WTC11 (cell line): ENCODE data around the gene CNTN5.

Experiments
- CBFB ChIP-seq: sonication (generic); formaldehyde crosslinking; IDR thresholded peaks from 2 replicates; pipeline ENCODE4 v1.8.1; 2022; ENCODE audit warnings: mild to moderate bottlenecking, low read depth, missing genetic modification reagents
- CTCF ChIP-seq: fragments of 200-600 bp; IDR thresholded peaks from 2 replicates; pipeline ENCODE4 v1.8.0; 2022; ENCODE audit warnings: antibody characterized with exemption
- E2F5 ChIP-seq: sonication (generic); formaldehyde crosslinking; IDR thresholded peaks from 2 replicates; pipeline ENCODE4 v1.8.1; 2022; ENCODE audit warnings: mild to moderate bottlenecking, moderate library complexity, missing genetic modification reagents
- ESRRA ChIP-seq: sonication (generic); formaldehyde crosslinking; IDR thresholded peaks from 2 replicates; pipeline ENCODE4 v1.8.1; 2022; ENCODE audit warnings: mild to moderate bottlenecking, missing genetic modification reagents, borderline replicate concordance
- GABPB1 ChIP-seq: sonication (generic); formaldehyde crosslinking; IDR thresholded peaks from 2 replicates; pipeline ENCODE4 v1.8.1; 2023; ENCODE audit warnings: mild to moderate bottlenecking, missing genetic modification reagents
- IRF2 ChIP-seq: sonication (generic); formaldehyde crosslinking; IDR thresholded peaks from 2 replicates; pipeline ENCODE4 v1.8.0; 2022; ENCODE audit warnings: low read depth, missing genetic modification reagents, borderline replicate concordance
- JUN ChIP-seq: sonication (generic); formaldehyde crosslinking; IDR thresholded peaks from 2 replicates; pipeline ENCODE4 v1.8.0; 2023; ENCODE audit warnings: mild to moderate bottlenecking, missing genetic modification reagents
- MAX ChIP-seq: sonication (generic); formaldehyde crosslinking; IDR thresholded peaks from 2 replicates; pipeline ENCODE4 v1.8.0; 2022; ENCODE audit warnings: mild to moderate bottlenecking, missing genetic modification reagents
- NR3C1 ChIP-seq: sonication (generic); formaldehyde crosslinking; conservative IDR thresholded peaks from 2 replicates; pipeline ENCODE4 v1.8.1; 2023; ENCODE audit warnings: low read depth, mild to moderate bottlenecking, missing genetic modification reagents
- PRRX2 ChIP-seq: fragments of 250-450 bp; sonication (Bioruptor Pico); IDR thresholded peaks from 2 replicates; pipeline ENCODE4 v1.8.0; 2021; ENCODE audit warnings: mild to moderate bottlenecking
- RELA ChIP-seq: sonication (generic); formaldehyde crosslinking; IDR thresholded peaks from 2 replicates; pipeline ENCODE4 v1.8.1; 2022; ENCODE audit warnings: missing genetic modification reagents, mild to moderate bottlenecking, borderline replicate concordance
- SP1 ChIP-seq: sonication (generic); formaldehyde crosslinking; conservative IDR thresholded peaks from 2 replicates; pipeline ENCODE4 v1.8.1; 2022; ENCODE audit warnings: missing genetic modification reagents
- ZSCAN18 ChIP-seq: fragments of 250-450 bp; sonication (Bioruptor Pico); IDR thresholded peaks from 2 replicates; pipeline ENCODE4 v2.1.2; 2022; ENCODE audit warnings: mild to moderate bottlenecking, moderate library complexity

- no peak for TF ChIP-seq IRF2 (CRISPR knock-in tag)
- no peak for TF ChIP-seq SP1 (CRISPR knock-in tag)
- TF ChIP-seq PRRX2 (CRISPR knock-in tag) = no peak
- no peak for TF ChIP-seq CTCF
- TF ChIP-seq NR3C1 (CRISPR knock-in tag) = no peak
- TF ChIP-seq ESRRA (CRISPR knock-in tag) = no peak
- TF ChIP-seq CBFB = no peak
- TF ChIP-seq JUN (CRISPR knock-in tag) = no peak
- TF ChIP-seq RELA (CRISPR knock-in tag) = no peak
- TF ChIP-seq MAX (CRISPR knock-in tag) = no peak
- no peak for TF ChIP-seq E2F5 (CRISPR knock-in tag)
- no peak for TF ChIP-seq ZSCAN18
- no peak for TF ChIP-seq GABPB1 (CRISPR knock-in tag)
These were observed 425.7 kb downstream of the CNTN5 start for GRCh38 chr11:99446400-99446799.
